Measurements from ENCODE around the gene LBX2. TPM values are rescaled to one million over a fixed set of nuclear protein-coding genes. Genes with fewer than 3 reads are reported as not detected.

Gene LBX2
- total and polyA plus RNA-seq, 9 of the 15 experiments (the other 6 are each of a cell fraction or from before 2014, with no cell fraction given), result 0.39 to 6.2 (median 1.8) TPM; not detected in 1

DNA sequence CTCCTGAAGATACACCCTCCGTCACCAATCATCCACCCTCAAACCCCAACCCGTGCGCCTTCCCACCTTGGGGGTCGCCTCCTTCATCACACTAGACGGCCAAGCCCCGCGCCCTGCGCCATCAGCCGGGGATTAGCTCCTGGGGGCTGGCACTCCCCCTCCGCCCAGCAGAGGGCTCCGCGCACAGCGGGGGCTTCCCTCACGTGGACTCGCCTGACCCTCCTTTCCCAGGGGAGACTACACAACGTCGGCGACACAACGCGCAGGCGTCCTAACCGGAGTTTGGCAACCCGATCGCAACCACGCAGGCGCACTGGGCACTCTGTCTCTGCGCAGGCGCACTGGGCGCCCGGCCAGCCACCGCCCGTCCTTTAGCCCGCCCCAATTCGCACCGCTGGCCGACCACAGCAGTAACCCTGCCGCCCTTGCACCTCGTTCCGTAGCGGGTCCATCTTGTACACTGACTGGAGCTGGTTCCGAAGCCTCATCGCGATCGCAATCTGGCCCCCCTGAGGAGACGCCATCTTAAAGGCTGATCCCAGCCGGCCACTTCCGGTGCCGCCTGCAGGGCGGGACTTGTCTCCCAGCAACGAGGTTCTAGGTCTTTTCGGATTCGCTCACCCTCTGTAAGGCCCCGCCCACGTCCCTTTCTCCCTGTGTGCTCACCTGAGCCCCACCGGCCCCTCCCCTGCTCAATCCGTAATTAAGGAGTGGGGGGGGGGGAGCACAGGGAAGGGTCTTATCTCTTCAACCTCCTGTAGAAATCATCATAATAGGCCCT is 7.9 kb upstream of the LBX2 start, which contains the start of gene PCGF1 (continued):
- TF ChIP-seq, protein P1, sequence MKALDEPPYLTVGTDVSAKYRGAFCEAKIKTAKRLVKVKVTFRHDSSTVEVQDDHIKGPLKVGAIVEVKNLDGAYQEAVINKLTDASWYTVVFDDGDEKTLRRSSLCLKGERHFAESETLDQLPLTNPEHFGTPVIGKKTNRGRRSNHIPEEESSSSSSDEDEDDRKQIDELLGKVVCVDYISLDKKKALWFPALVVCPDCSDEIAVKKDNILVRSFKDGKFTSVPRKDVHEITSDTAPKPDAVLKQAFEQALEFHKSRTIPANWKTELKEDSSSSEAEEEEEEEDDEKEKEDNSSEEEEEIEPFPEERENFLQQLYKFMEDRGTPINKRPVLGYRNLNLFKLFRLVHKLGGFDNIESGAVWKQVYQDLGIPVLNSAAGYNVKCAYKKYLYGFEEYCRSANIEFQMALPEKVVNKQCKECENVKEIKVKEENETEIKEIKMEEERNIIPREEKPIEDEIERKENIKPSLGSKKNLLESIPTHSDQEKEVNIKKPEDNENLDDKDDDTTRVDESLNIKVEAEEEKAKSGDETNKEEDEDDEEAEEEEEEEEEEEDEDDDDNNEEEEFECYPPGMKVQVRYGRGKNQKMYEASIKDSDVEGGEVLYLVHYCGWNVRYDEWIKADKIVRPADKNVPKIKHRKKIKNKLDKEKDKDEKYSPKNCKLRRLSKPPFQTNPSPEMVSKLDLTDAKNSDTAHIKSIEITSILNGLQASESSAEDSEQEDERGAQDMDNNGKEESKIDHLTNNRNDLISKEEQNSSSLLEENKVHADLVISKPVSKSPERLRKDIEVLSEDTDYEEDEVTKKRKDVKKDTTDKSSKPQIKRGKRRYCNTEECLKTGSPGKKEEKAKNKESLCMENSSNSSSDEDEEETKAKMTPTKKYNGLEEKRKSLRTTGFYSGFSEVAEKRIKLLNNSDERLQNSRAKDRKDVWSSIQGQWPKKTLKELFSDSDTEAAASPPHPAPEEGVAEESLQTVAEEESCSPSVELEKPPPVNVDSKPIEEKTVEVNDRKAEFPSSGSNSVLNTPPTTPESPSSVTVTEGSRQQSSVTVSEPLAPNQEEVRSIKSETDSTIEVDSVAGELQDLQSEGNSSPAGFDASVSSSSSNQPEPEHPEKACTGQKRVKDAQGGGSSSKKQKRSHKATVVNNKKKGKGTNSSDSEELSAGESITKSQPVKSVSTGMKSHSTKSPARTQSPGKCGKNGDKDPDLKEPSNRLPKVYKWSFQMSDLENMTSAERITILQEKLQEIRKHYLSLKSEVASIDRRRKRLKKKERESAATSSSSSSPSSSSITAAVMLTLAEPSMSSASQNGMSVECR (CRISPR knock-in tag; IDR thresholded peaks at IDR 0.05), result peak; percentile 89
- TF ChIP-seq ZNF76 (CRISPR knock-in tag; IDR thresholded peaks at IDR 0.05; ENCODE audit: borderline replicate concordance), result no peak; the same call in 1 of the 2 replicates
- no peak for TF ChIP-seq ZFP91 (CRISPR knock-in tag; IDR thresholded peaks at IDR 0.05)
- peak; percentile 12 for TF ChIP-seq NFYB (IDR thresholded peaks at IDR 0.05; ENCODE audit: extremely low read depth, insufficient read length)
- peak; percentile 82; the same call in 1 of the 2 replicates for TF ChIP-seq ATF7 (IDR thresholded peaks at IDR 0.05)
- TF ChIP-seq POLR2A (conservative IDR thresholded peaks at IDR 0.05), result peak; percentile 86
- TF ChIP-seq TCFL5 (CRISPR knock-in tag; conservative IDR thresholded peaks at IDR 0.05), result no peak
- TF ChIP-seq RBFOX2 (IDR thresholded peaks at IDR 0.05; ENCODE audit: low read depth, low read length), result peak; percentile 81
- TF ChIP-seq TAF9B (IDR thresholded peaks at IDR 0.05; ENCODE audit: partially characterized antibody), result peak; percentile 79
- 0 out of 2 replicates have a peak, but pooled peaks have one; percentile 23 for TF ChIP-seq SMC3 (conservative IDR thresholded peaks at IDR 0.05; ENCODE audit: insufficient read depth, low read depth, low read length)
- TF ChIP-seq BCOR (IDR thresholded peaks at IDR 0.05), result no peak
- no peak for TF ChIP-seq FOXM1 (IDR thresholded peaks at IDR 0.05; ENCODE audit: low read depth)
- TF ChIP-seq FOXM1 (CRISPR knock-in tag; IDR thresholded peaks at IDR 0.05; ENCODE audit: low read depth), result no peak
- TF ChIP-seq, protein P2, sequence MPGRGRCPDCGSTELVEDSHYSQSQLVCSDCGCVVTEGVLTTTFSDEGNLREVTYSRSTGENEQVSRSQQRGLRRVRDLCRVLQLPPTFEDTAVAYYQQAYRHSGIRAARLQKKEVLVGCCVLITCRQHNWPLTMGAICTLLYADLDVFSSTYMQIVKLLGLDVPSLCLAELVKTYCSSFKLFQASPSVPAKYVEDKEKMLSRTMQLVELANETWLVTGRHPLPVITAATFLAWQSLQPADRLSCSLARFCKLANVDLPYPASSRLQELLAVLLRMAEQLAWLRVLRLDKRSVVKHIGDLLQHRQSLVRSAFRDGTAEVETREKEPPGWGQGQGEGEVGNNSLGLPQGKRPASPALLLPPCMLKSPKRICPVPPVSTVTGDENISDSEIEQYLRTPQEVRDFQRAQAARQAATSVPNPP (IDR thresholded peaks at IDR 0.05; ENCODE audit: borderline replicate concordance, insufficient read depth, insufficient read length), result no peak
- TF ChIP-seq, protein P3, sequence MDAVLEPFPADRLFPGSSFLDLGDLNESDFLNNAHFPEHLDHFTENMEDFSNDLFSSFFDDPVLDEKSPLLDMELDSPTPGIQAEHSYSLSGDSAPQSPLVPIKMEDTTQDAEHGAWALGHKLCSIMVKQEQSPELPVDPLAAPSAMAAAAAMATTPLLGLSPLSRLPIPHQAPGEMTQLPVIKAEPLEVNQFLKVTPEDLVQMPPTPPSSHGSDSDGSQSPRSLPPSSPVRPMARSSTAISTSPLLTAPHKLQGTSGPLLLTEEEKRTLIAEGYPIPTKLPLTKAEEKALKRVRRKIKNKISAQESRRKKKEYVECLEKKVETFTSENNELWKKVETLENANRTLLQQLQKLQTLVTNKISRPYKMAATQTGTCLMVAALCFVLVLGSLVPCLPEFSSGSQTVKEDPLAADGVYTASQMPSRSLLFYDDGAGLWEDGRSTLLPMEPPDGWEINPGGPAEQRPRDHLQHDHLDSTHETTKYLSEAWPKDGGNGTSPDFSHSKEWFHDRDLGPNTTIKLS (IDR thresholded peaks at IDR 0.05; ENCODE audit: borderline replicate concordance, low read depth), result no peak; the same call in 1 of the 2 replicates
- TF ChIP-seq HIVEP1 (CRISPR knock-in tag; IDR thresholded peaks at IDR 0.05), result 0 out of 2 replicates have a peak, but pooled peaks have one; percentile 4
- TF ChIP-seq ZNF124 (CRISPR knock-in tag; IDR thresholded peaks at IDR 0.05), result no peak

Measured in K562 (cell line).